MM.1S (cell line): Measurements from ENCODE around the gene ATP8B3.

Experiments
- EZH2 ChIP-seq: fragments of 300-600 bp; sonication (generic); optimal IDR thresholded peaks from 2 replicates; pipeline ENCODE3; 2017; ENCODE audit warnings: low read depth, mild to moderate bottlenecking, antibody characterized with exemption, low read length, mixed read lengths
- EZH2phosphoT487 ChIP-seq: fragments of 300-600 bp; sonication (generic); IDR thresholded peaks from 2 replicates; pipeline ENCODE4 v1.6.1; 2018; ENCODE audit warnings: antibody characterized with exemption, low read length
- TF ChIP-seq, protein P1 (sequence below): fragments of 300-600 bp; sonication (generic); IDR thresholded peaks from 2 replicates; pipeline ENCODE4 v1.5.1; 2016; ENCODE audit warnings: antibody characterized with exemption, low read length, mixed read lengths

DNA sequence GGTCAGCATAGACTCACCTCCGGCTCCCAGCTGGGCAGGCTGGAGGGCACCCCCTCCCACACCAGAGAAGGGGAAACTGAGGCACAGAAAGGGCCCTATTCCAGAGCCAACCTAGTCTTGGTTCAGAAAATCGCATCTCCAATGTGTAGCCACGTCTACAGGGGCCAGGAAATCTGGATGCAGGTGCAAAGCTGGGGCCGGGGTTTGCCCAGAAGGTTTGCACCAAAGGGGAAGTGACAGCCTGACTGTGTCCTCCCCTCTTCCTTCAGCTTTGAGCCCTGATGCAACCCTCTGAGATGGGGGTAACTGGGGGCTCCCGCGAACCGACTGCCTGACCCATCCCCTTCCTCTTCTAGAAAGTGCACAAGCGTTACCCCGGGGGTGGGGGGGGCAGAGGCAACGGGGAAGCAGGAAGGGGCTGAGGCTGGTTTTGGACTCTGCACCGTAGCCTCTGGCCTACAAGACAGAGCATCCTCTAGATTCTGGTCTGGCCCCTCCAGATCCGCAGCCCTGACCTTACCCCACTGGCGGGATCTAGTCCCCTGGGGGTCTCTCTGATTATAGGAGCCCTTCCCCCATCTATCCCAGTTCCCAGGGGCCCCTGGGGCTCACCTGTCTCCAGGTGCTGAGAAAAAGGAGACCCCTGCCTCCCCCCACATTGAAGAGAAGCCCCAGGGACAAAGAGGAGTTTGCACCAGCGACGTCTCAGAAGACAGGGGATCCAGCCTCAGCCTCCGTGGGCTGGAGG lies 59.9 kb downstream of the ATP8B3 start:
- TF ChIP-seq, protein P1, sequence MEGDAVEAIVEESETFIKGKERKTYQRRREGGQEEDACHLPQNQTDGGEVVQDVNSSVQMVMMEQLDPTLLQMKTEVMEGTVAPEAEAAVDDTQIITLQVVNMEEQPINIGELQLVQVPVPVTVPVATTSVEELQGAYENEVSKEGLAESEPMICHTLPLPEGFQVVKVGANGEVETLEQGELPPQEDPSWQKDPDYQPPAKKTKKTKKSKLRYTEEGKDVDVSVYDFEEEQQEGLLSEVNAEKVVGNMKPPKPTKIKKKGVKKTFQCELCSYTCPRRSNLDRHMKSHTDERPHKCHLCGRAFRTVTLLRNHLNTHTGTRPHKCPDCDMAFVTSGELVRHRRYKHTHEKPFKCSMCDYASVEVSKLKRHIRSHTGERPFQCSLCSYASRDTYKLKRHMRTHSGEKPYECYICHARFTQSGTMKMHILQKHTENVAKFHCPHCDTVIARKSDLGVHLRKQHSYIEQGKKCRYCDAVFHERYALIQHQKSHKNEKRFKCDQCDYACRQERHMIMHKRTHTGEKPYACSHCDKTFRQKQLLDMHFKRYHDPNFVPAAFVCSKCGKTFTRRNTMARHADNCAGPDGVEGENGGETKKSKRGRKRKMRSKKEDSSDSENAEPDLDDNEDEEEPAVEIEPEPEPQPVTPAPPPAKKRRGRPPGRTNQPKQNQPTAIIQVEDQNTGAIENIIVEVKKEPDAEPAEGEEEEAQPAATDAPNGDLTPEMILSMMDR, result no peak
- no peak for TF ChIP-seq EZH2
- no peak for TF ChIP-seq EZH2phosphoT487
